Tongue (tissue), 2 donors: ENCODE results near the gene TNFRSF12A. TPM values are rescaled to one million over a fixed set of nuclear protein-coding genes. Genes with fewer than 3 reads are reported as not detected.

Source experiments
- DNase-seq: peaks from one replicate; pipeline ENCODE4 v3.0.0-alpha.2; 2015
- total RNA-seq: library from RNA; depleted of rRNA; stranded (reverse); fragments of >200 nt; gene quantifications from one replicate; pipeline ENCODE4 v1.2.3, GENCODE V29; 2014

TNFRSF12A gene
- total RNA-seq, 1 donor from 2014 or later = 41.3 TPM

DNA sequence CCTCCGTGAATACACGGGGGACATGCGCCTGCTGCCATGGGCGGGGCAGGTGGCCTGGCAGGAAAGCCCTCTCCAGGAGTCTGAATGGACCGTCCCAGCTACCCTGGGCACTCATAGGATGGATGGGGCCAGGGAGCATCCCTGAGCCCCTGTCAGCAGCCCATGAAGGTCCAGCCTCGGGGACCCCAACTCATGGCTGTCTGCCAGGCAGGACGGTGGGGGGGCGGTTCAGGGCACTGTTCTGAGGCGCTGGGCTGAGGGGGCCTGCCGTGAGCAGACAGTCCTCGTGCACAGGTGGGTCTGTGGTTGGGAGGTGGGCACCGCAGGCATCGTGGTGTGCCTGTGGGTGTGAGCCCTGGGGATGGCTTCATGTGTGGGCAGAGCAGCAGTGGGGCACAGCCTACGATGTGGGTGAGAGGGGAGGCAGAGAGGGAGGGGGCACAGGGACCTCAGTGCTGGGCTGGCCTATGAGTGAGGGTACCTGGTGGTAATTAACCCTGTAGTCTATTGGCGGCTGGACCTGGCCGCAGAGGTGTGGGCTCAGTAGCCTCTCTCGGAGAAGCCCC is 33.5 kb upstream of the TNFRSF12A start:
- no peak for DNase-seq

DNA sequence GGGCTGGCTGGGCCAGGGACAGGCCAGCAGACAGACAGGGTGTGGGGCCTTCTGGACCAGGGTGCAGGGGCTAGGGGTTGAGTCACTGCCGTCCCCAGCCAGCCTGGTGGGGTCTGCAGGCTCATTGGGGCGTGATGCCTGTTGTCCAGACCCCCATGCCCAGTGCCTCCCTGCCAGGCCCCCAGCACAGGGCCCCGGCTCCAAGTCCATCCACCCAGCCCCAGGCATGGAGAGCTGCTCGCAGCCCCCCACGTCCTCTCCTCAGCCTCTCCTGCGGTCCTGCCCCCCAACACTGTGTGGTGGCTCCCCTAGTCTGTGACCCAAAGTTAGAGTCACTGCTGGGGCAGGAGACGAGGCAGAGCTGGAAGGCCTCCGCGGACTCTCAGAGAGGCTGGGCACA is 32.9 kb upstream of the TNFRSF12A start:
- no peak for DNase-seq

DNA sequence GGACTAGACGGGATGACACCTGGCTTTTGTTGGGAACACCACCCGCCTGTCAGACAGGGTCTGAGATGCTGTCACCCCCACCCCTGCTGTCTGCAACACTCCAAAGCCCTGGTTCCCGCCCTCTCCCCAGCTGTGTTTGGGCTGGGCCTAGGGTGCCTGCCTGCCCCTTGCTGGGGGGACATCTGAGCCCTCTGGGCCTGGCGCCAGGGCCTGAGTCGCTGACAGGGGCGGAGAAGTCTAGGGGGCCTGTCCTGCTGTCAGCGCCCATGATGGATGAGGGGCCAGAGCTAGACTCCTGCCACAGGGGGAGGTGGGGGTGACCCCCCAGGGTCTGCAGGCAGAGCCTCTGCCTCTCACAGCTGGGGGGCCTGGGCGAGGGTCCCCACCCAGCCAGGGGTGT is 32.3 kb upstream of the TNFRSF12A start:
- DNase-seq = peak; percentile 96

DNA sequence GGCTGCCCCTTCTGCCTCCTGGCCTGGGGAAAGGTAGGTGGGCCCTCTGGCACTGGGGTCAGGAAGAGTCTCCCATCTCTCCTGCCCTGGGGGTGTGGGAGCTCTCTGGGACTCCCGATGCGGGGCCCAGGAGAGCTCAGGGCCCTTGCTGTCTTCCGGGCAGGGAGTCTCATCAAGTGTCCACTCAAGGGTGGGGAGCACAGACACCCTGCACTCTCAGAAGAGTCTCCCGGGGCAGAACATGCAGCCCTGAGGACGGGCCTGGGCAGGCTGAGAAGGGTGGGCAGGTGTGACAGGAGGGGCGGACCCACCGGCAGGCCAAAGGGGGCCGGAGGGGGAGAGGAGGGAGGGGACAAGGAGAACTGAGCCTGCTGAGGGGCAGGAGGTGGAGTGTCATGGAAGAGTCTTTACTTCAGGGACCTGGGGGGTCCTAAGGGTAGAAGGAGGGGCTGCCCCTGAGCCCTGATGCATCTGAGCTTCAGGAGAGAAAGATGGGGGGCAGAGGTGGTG is 31.5 kb upstream of the TNFRSF12A start:
- no peak for DNase-seq

DNA sequence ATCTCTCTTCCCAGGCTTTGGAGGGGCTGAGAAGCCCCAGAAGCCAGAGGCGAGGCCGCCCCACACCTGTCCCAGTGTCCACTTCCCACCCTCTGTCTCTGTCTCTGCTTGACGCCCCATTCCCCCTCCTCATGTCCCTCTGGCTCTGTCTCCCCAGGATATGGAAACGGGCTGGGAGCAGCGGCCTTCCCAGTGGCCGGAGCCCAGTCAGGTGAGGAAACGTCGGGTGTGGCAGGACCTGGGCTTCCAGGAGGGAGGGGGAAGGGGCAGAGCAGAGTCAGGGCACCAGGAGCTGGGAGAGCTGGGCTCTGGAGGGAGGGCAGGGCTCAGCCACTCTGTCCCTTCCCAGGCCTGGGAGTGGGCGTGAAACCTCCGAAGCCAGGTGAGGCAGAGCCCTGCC is 29.3 kb upstream of the TNFRSF12A start:
- no peak for DNase-seq

DNA sequence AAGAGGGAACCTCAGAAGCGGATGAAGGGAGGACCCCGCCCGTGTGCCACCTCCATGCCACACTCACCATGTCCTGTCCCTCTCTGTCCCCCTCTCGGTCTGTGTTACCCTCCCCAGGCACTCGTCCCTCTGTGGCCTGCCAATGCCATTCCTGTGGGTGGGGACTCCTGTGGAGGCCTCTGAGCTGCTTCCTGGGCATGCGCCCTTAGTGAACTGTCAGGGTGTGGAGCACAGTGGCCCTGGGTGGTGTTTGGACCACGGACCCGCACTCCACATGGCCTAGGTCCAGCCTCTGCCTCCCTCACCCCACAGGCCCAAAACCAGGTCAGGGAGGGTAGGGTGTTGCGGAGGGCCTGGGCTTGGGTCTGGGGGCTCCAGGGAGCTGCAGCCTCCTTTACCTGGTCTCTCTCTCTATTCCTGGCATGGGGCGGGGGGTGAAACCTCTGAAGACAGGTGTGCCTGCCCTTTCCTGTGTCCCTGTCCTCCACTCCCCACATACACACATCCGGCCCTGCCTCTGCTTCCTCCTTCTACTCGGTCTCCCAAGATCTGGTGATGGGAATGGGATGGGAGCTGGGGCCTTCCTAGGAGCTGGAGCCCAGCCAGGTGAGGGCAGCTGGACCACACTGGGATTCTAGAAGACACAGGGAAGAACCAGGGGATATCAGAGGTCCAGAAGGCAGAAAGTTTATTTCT is 28.5 kb upstream of the TNFRSF12A start:
- no peak for DNase-seq

- no peak for DNase-seq
Observed at GRCh38 chr16:2992383-2993081, 27.6 kb upstream of the TNFRSF12A start.

DNA sequence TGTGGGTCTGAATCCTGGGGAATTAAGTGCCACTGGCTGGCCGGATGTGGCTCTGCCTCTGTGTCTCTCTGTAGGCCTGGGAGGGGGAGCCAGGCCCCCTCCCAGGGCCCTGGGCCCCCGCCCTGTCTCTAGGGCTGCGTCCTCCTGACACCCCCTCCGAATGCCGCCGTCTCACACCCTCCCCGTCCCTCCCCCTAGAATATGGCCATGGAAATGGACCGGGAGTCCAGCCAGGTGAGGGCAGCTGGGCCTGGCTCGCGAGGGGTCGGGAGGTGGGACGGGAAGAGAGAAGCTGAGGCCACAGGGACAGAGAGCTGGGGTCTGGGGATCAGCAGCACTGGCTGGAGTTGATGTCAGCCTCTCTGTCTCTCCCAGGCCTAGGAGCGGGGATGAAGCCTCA is 23.9 kb upstream of the TNFRSF12A start:
- no peak for DNase-seq

DNA sequence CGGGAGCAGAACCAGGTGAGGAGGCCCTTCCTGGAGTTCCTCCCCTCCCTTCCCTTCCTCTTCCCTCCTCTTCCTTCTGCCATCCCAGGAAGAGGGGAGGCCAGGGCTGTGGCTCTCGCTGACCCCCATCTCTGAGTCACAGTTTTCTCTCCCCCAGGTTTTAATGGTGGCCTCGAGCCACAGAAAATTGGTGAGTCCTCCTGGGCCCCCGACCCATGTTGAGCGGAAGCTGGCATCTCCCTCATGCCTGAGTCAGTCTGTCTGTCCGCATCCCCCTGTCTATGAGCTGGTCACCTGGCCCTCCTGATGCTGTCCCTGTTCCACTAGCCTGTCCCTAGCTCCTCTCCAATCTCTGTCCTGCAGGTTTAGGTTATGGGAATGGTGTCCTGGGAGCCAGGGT is 20.2 kb upstream of the TNFRSF12A start:
- DNase-seq = no peak

- no peak for DNase-seq
Observed at GRCh38 chr16:3000540-3000939, 19.6 kb upstream of the TNFRSF12A start.

DNA sequence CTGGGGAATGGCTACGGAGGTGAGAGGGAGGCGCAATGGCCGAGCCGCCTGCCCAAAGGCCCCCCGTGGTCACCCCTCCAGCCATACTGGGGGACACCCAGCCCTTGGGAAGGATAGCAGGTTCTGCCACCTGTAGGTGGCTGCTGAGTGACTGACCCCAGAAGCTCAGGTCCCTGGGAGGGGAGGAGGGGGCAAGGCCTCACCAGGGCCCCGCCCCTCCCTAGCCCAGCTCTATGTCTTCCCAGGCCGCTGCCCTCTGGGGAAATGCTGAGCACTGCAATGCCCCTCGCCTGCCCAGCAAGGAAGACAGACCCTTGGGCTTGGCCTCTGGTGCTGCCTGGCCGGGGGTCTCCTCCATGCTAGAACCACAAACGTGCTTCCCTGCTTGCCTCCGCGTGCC is 18.9 kb upstream of the TNFRSF12A start:
- DNase-seq = no peak

- peak; percentile 99 for DNase-seq
Observed at GRCh38 chr16:3003582-3004270, 16.4 kb upstream of the TNFRSF12A start.

GRCh38 chr16:3004319-3004718 is 15.8 kb upstream of the TNFRSF12A start:
- DNase-seq = no peak

DNA sequence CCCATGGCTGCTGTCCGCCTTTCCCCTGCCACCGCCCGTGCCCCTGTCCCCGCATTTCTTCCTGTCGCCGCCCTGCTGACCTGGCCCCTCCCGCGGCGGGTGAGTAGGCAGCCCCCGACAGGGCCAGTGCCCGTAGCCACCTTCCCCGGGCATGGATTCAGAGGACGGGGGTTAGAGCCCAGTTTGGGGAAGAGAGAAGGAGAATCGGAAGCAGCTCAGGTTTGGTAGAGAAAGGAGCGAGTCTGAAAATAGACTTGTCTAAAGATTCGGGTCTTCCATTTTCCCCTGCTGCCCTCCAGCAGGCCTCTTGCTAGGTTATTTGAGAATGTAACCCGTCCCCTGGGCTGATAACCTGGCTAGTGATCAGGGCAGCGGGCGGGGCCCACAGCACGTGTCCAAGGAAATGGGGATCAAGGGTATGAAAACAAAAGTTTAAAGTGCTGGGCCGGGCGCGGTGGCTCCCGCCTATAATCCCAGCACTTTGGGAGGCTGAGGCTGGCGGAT is 15.3 kb upstream of the TNFRSF12A start:
- no peak for DNase-seq

- DNase-seq = no peak
Observed at GRCh38 chr16:3007059-3007956, 12.9 kb upstream of the TNFRSF12A start.

- DNase-seq = no peak
Observed at GRCh38 chr16:3007957-3008689, 12.0 kb upstream of the TNFRSF12A start.

- DNase-seq = no peak
Observed at GRCh38 chr16:3008690-3009037, 11.5 kb upstream of the TNFRSF12A start.

DNA sequence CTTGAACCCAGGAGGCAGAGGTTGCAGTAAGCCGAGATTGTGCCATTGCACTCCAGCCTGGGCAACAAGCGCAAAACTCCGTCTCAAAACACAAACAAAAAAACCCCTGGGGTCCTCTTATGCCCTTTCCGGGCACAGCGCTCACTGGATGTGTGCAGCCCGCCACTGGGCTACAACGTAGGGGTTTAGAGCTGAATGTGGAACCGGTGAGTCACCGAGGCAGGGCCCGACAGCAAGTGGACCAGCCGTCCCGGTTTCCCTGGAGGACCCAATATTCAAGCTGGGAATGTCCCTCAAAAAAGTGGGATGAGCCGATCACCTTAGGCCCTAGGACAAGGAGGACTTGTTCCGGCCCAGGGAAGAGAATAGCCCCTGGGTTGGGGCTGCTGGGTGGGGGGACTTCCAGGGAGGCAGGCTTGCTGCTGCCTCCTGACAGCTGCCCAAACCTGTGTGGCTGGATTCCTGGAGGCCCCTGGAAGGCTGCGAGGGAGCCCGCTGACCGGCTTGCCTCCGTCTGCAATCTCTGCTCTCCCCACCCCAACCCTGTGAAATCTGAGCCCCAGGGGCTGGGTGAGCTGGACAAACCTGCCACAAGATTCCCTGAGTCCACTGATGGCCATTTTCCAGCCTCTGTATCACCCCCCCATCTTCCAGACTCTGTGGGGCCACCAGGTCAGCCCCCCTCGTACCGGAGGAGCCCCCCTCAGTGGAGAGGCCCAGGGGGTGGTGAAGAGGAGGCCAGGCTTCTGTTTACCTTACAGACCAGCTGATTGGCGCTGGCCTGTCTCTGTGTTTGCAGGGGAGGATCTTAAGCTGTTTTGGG is 10.4 kb upstream of the TNFRSF12A start:
- DNase-seq = peak; percentile 68

GRCh38 chr16:3010510-3010909 is 9.7 kb upstream of the TNFRSF12A start:
- DNase-seq = no peak

- DNase-seq = no peak
Observed at GRCh38 chr16:3012246-3012645, 7.9 kb upstream of the TNFRSF12A start.
